HCT116 (cell line): ENCODE results near the gene PRKCA. TPM values are rescaled to one million over a fixed set of nuclear protein-coding genes. Genes with fewer than 3 reads are reported as not detected.

Experiments
- ATAC-seq: fragments of 200-7000 bp; cut with Tn5 transposase; 2 replicates; pipeline ENCODE4 v1.9.1; 2020; ENCODE audit warnings: mild to moderate bottlenecking, moderate library complexity
- BruUV-seq: library from RNA; stranded (reverse); fragments of 400-500 nt; replicated peaks from 2 replicates; lab custom pipeline; 2021; lab: Mats Ljungman, UMichigan
- CTCF ChIA-PET: fragments of 300-600 bp; sonication (Branson Sonifier 250); formaldehyde crosslinking; loops from one replicate; lab custom pipeline; 2021; ENCODE audit warnings: antibody characterized with exemption; lab: Charles Lee
- POLR2A ChIA-PET: fragments of 300-600, 350-600 bp; sonication (Branson Sonifier 250); formaldehyde crosslinking; loops from one replicate; lab custom pipeline; 2021; ENCODE audit warnings: antibody characterized with exemption; lab: Charles Lee
- RAD21 ChIA-PET, 2 experiments: fragments of 300-600 bp; sonication (Branson Sonifier 250); formaldehyde crosslinking; loops; one replicate each; lab custom pipeline; 2023; ENCODE audit warnings: low total read pairs in 2 of 2; ENCODE audit not compliant: uncharacterized antibody in 2 of 2, unreplicated experiment in 2 of 2, low non-redundant PET in 1 of 2; lab: Charles Lee
- DNase-seq: peaks from one replicate; pipeline ENCODE4 v3.0.0-alpha.2; 2010; ENCODE audit warnings: low read depth, low spot score
- H2AFZ ChIP-seq: fragments of 200-600 bp; shearing (Covaris generic), sonication (generic); 2 replicates; pipeline ENCODE4 v1.6.1; 2017; ENCODE audit warnings: low read depth, mixed run types, mixed read lengths, antibody characterized with exemption, low read length; ENCODE audit not compliant: poor library complexity, severe bottlenecking
- H3K27ac ChIP-seq: 2 replicates; pipeline ENCODE4 v1.5.1; 2012; ENCODE audit warnings: low read depth, low read length
- H3K27me3 ChIP-seq: fragments of 200-600 bp; sonication (generic); 2 replicates; pipeline ENCODE4 v1.6.1; 2016; ENCODE audit warnings: mixed run types, low read length, mixed read lengths; ENCODE audit not compliant: insufficient read depth
- H3K36me3 ChIP-seq, 2 experiments: fragments of 200-500 bp in 1 of 2; fragments of 200-600 bp in 1 of 2; sonication (Bioruptor generic) in 1 of 2; sonication (generic) in 1 of 2; 2 replicates each; pipeline versions ENCODE4 v1.5.1 to v1.6.1; 2014 to 2016; ENCODE audit warnings: low read length in 2 of 2, inconsistent platforms in 1 of 2, mixed read lengths in 1 of 2, mixed run types in 1 of 2; ENCODE audit not compliant: insufficient read depth in 2 of 2, control insufficient read depth in 1 of 2
- H3K4me1 ChIP-seq, 2 experiments: fragments of 200-600 bp in 1 of 2; sonication (generic) in 1 of 2; 2 replicates each; pipeline versions ENCODE4 v1.5.1 to v1.6.1; 2012 to 2017; ENCODE audit warnings: low read length in 2 of 2, inconsistent platforms in 1 of 2, mild to moderate bottlenecking in 1 of 2, mixed read lengths in 1 of 2, mixed run types in 1 of 2, moderate library complexity in 1 of 2; ENCODE audit not compliant: insufficient read depth in 2 of 2, control insufficient read depth in 1 of 2
- H3K4me2 ChIP-seq: fragments of 200-600 bp; sonication (generic); 2 replicates; pipeline ENCODE4 v1.6.1; 2017; ENCODE audit warnings: mixed run types, low read length, mixed read lengths
- H3K4me3 ChIP-seq, 2 experiments: fragments of 200-600 bp in 1 of 2; sonication (generic) in 1 of 2; replicated peaks in 1 of 2; 2 replicates each; pipeline ENCODE4 v1.5.1; 2011 to 2016; ENCODE audit warnings: low read length in 2 of 2, control low read depth in 1 of 2, low read depth in 1 of 2, mild to moderate bottlenecking in 1 of 2, mixed read lengths in 1 of 2, mixed run types in 1 of 2
- H3K79me2 ChIP-seq: fragments of 200-600 bp; sonication (generic); 2 replicates; pipeline ENCODE4 v1.6.1; 2017; ENCODE audit warnings: mild to moderate bottlenecking, mixed run types, low read length, moderate library complexity, mixed read lengths; ENCODE audit not compliant: insufficient read depth
- H3K9ac ChIP-seq: fragments of 200-600 bp; sonication (generic); 2 replicates; pipeline ENCODE4 v1.6.1; 2016; ENCODE audit warnings: low read length, mixed read lengths
- H3K9me2 ChIP-seq: fragments of 200-600 bp; sonication (generic), shearing (Covaris generic); 2 replicates; pipeline ENCODE4 v1.6.1; 2017; ENCODE audit warnings: mixed run types, mild to moderate bottlenecking, moderate library complexity; ENCODE audit not compliant: insufficient read depth
- H3K9me3 ChIP-seq, 2 experiments: fragments of 200-500 bp in 1 of 2; fragments of 200-600 bp in 1 of 2; sonication (Bioruptor generic) in 1 of 2; sonication (generic) in 1 of 2; 2 replicates each; pipeline ENCODE4 v1.6.1; 2014 to 2017; ENCODE audit warnings: low read length in 2 of 2, mixed read lengths in 2 of 2, inconsistent platforms in 1 of 2, low read depth in 1 of 2, mild to moderate bottlenecking in 1 of 2, mixed run types in 1 of 2, moderate library complexity in 1 of 2; ENCODE audit not compliant: control insufficient read depth in 1 of 2, insufficient read depth in 1 of 2
- H4K20me1 ChIP-seq: fragments of 200-600 bp; sonication (generic), shearing (Covaris generic); 2 replicates; pipeline ENCODE4 v1.6.1; 2017; ENCODE audit warnings: mixed run types, mild to moderate bottlenecking, moderate library complexity; ENCODE audit not compliant: insufficient read depth
- ATF3 ChIP-seq: IDR thresholded peaks from 2 replicates; pipeline ENCODE4 v1.6.1; 2012
- CBX3 ChIP-seq: IDR thresholded peaks from 2 replicates; pipeline ENCODE4 v1.6.1; 2012; ENCODE audit warnings: low read depth
- CEBPB ChIP-seq: IDR thresholded peaks from 2 replicates; pipeline ENCODE4 v1.6.1; 2012; ENCODE audit warnings: low read depth
- EZH2 ChIP-seq: fragments of 200-600 bp; sonication (generic); IDR thresholded peaks from 2 replicates; pipeline ENCODE4 v1.6.1; 2017; ENCODE audit warnings: antibody characterized with exemption, mixed run types
- FOSL1 ChIP-seq: IDR thresholded peaks from 2 replicates; pipeline ENCODE4 v1.6.1; 2012; ENCODE audit warnings: low read depth
- JUND ChIP-seq: IDR thresholded peaks from 2 replicates; pipeline ENCODE4 v1.6.1; 2012
- POLR2A ChIP-seq: IDR thresholded peaks from 2 replicates; pipeline ENCODE4 v1.7.0; 2011; ENCODE audit warnings: borderline replicate concordance; ENCODE audit not compliant: insufficient read depth, insufficient read length; ENCODE audit errors: extremely low read depth
- RAD21 ChIP-seq: IDR thresholded peaks from 2 replicates; pipeline ENCODE4 v1.6.1; 2012; ENCODE audit warnings: low read depth, mild to moderate bottlenecking
- SIN3A ChIP-seq: IDR thresholded peaks from 2 replicates; pipeline ENCODE4 v1.6.1; 2012; ENCODE audit warnings: low read depth
- SP1 ChIP-seq: IDR thresholded peaks from 2 replicates; pipeline ENCODE4 v1.6.1; 2012; ENCODE audit warnings: low read depth
- SRF ChIP-seq: IDR thresholded peaks from 2 replicates; pipeline ENCODE4 v1.6.1; 2012; ENCODE audit warnings: low read depth
- TCF7L2 ChIP-seq: IDR thresholded peaks from 2 replicates; pipeline ENCODE4 v1.7.0; 2011; ENCODE audit warnings: borderline replicate concordance, inconsistent platforms; ENCODE audit not compliant: insufficient read depth, insufficient read length; ENCODE audit errors: extremely low read depth
- ZBTB33 ChIP-seq: IDR thresholded peaks from 2 replicates; pipeline ENCODE4 v1.6.1; 2011; ENCODE audit warnings: mild to moderate bottlenecking, low read length, moderate library complexity; ENCODE audit not compliant: insufficient replicate concordance; ENCODE audit errors: extremely low read depth
- ZFX ChIP-seq: fragments of 450-650 bp; IDR thresholded peaks from 2 replicates; pipeline ENCODE4 v1.6.1; 2017
- ZNF274 ChIP-seq: fragments of 200-500 bp; sonication (Bioruptor generic); IDR thresholded peaks from 2 replicates; pipeline ENCODE4 v1.6.1; 2014; ENCODE audit warnings: mild to moderate bottlenecking, low read depth, low read length, inconsistent platforms
- intact Hi-C: fragments of 100-400 bp; cut with micrococcal nuclease; formaldehyde crosslinking; loops from 2 replicates; pipeline ENCODE4 v1.10.0; 2022
- total RNA-seq: library from RNA; stranded (reverse); gene quantifications from one replicate; pipeline ENCODE4 v1.2.1, GENCODE V29; 2021; ENCODE audit not compliant: unreplicated experiment
- TF ChIP-seq, protein P1 (sequence below): IDR thresholded peaks from 2 replicates; pipeline ENCODE4 v1.6.1; 2012; ENCODE audit warnings: low read depth
- TF ChIP-seq, protein P2 (sequence below), 3 experiments: fragments of 200-600 bp in 1 of 3; sonication (generic) in 1 of 3; IDR thresholded peaks in 2 of 3; conservative IDR thresholded peaks in 1 of 3; 2 replicates each; pipeline ENCODE4 v1.5.1; 2012 to 2017; ENCODE audit warnings: low read depth in 2 of 3, low read length in 2 of 3, antibody characterized with exemption in 1 of 3, borderline replicate concordance in 1 of 3, control low read depth in 1 of 3, mild to moderate bottlenecking in 1 of 3, mixed read lengths in 1 of 3, mixed run types in 1 of 3, moderate library complexity in 1 of 3; ENCODE audit not compliant: insufficient read depth in 1 of 3
- TF ChIP-seq, protein P3 (sequence below): IDR thresholded peaks from 2 replicates; pipeline ENCODE4 v1.6.1; 2012

The PRKCA gene
- total RNA-seq, 1 experiment from 2014 or later, result 18.8 TPM

DNA sequence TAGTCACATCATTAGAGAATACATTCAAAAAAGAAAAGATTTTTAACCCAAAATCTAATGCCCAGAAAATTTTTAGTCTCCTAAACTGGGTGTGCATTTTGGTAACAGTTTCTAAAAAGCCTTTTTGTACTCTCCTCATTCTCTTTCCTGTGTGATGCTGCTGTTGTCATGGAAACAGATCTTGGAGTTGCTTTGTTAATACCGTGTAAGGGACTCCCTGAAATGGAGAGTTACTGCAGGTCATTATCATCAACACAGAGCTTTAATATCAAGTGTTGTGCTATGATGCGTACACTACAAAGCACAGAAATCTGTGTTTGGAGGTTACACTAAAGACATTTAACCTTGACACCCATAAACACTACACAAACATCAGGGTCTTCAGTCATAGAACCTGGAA is 216.3 kb downstream of the PRKCA start (continued):
- TF ChIP-seq, protein P1, sequence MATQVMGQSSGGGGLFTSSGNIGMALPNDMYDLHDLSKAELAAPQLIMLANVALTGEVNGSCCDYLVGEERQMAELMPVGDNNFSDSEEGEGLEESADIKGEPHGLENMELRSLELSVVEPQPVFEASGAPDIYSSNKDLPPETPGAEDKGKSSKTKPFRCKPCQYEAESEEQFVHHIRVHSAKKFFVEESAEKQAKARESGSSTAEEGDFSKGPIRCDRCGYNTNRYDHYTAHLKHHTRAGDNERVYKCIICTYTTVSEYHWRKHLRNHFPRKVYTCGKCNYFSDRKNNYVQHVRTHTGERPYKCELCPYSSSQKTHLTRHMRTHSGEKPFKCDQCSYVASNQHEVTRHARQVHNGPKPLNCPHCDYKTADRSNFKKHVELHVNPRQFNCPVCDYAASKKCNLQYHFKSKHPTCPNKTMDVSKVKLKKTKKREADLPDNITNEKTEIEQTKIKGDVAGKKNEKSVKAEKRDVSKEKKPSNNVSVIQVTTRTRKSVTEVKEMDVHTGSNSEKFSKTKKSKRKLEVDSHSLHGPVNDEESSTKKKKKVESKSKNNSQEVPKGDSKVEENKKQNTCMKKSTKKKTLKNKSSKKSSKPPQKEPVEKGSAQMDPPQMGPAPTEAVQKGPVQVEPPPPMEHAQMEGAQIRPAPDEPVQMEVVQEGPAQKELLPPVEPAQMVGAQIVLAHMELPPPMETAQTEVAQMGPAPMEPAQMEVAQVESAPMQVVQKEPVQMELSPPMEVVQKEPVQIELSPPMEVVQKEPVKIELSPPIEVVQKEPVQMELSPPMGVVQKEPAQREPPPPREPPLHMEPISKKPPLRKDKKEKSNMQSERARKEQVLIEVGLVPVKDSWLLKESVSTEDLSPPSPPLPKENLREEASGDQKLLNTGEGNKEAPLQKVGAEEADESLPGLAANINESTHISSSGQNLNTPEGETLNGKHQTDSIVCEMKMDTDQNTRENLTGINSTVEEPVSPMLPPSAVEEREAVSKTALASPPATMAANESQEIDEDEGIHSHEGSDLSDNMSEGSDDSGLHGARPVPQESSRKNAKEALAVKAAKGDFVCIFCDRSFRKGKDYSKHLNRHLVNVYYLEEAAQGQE, result no peak
- no peak for TF ChIP-seq EZH2
- no peak for TF ChIP-seq ATF3

- Histone ChIP-seq H3K36me3 (no peaks in the 10 kb centered on the region), H3K9ac (no peak overlapping the region), H3K9me2 (no peaks in the 10 kb centered on the region), H3K27me3 (no peaks in the 10 kb centered on the region), H3K4me2 (no peak overlapping the region), H3K4me3 (no peak overlapping the region), H2AFZ (no peak overlapping the region), H3K4me1 (peaks cover 16 to 21% of the 10 kb centered on the region in 2 experiments), H3K79me2 (no peaks in the 10 kb centered on the region), H3K27ac (no peak overlapping the region), H4K20me1 (no peaks in the 10 kb centered on the region), H3K9me3 (no peaks in the 10 kb centered on the region)
- CTCF ChIA-PET, result no interaction called here
- DNase-seq (no peak), ATAC-seq (no peak)
- POLR2A ChIA-PET, result interaction anchor here (1.0 kb wide), 1 partner anchor 9 kb away, joined by 3 read pairs; no protein-coding TSS in a partner anchor
- RAD21 ChIA-PET, result no interaction called here
- BruUV-seq, result no TSS peak
- intact Hi-C loops, result no loop called here
- TF ChIP-seq SIN3A (no peak), TCF7L2 (no peak), SRF (no peak), JUND (no peak), SP1 (no peak), POLR2A (no peak), ATF3 (no peak), CBX3 (no peak), RAD21 (no peak), ZFX (no peak), ZNF274 (no peak), ZBTB33 (no peak), FOSL1 (no peak), CEBPB (no peak)
- TF ChIP-seq, protein P2, sequence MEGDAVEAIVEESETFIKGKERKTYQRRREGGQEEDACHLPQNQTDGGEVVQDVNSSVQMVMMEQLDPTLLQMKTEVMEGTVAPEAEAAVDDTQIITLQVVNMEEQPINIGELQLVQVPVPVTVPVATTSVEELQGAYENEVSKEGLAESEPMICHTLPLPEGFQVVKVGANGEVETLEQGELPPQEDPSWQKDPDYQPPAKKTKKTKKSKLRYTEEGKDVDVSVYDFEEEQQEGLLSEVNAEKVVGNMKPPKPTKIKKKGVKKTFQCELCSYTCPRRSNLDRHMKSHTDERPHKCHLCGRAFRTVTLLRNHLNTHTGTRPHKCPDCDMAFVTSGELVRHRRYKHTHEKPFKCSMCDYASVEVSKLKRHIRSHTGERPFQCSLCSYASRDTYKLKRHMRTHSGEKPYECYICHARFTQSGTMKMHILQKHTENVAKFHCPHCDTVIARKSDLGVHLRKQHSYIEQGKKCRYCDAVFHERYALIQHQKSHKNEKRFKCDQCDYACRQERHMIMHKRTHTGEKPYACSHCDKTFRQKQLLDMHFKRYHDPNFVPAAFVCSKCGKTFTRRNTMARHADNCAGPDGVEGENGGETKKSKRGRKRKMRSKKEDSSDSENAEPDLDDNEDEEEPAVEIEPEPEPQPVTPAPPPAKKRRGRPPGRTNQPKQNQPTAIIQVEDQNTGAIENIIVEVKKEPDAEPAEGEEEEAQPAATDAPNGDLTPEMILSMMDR (IDR thresholded peaks at IDR 0.05 in 2 of 3, conservative IDR thresholded peaks at IDR 0.05 in 1 of 3; ENCODE audit: borderline replicate concordance in 1 of 3, insufficient read depth in 1 of 3, low read depth in 2 of 3, low read length in 2 of 3), result no peak
- TF ChIP-seq, protein P3, sequence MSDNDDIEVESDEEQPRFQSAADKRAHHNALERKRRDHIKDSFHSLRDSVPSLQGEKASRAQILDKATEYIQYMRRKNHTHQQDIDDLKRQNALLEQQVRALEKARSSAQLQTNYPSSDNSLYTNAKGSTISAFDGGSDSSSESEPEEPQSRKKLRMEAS, result no peak
Observed at GRCh38 chr17:66519154-66519553, 216.7 kb downstream of the PRKCA start.
